PFSK-1 (cell line): ENCODE results near the gene FASTKD2.

ENCODE experiments used
- POLR2AphosphoS5 ChIP-seq: IDR thresholded peaks from 2 replicates; pipeline ENCODE4 v1.6.1; 2012; ENCODE audit warnings: low read depth, mild to moderate bottlenecking, control low read depth, low read length, moderate library complexity
- REST ChIP-seq, 2 experiments: IDR thresholded peaks; 2 replicates each; pipeline versions ENCODE4 v1.6.1 to v1.8.0; 2011 to 2012; ENCODE audit warnings: low read depth in 2 of 2, low read length in 2 of 2, control low read depth in 1 of 2, inconsistent platforms in 1 of 2, mild to moderate bottlenecking in 1 of 2, moderate library complexity in 1 of 2; ENCODE audit not compliant: insufficient read depth in 1 of 2
- TAF1 ChIP-seq: IDR thresholded peaks from 2 replicates; pipeline ENCODE4 v1.6.1; 2012; ENCODE audit warnings: low read length, control low read depth, borderline replicate concordance; ENCODE audit not compliant: insufficient read depth

DNA sequence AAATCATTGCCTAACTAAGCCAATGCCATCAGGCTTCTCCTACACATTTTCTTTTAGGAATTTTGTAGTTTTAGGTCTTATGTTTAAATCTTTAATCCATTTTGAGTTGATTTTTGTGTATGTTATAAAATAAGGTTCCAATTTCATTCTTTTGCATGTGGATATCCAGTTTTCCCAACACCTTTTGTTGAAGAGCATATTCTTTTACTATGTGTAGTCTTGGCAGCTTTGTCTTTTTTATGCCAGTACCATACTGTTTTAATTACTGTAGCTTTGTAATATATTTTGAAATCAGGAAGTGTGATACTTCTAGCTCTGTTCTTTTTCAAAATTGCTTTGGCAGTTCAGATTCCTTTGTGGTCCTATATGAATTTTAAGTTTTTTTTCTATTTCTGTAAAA lies 11.0 kb downstream of the FASTKD2 start:
- TF ChIP-seq POLR2AphosphoS5 (no peak), REST (IDR thresholded peaks at IDR 0.05; ENCODE audit: insufficient read depth in 1 of 2, low read depth in 2 of 2, low read length in 2 of 2) (no peak), TAF1 (no peak)
